GM23338 (cell line): ENCODE measurements around the gene NINL. TPM values are rescaled to one million over a fixed set of nuclear protein-coding genes. Genes with fewer than 3 reads are reported as not detected.

Experiments used
- ATAC-seq: fragments of 200-7000 bp; cut with Tn5 transposase; 3 replicates; pipeline ENCODE4 v1.9.1; 2020
- DNase-seq: peaks from one replicate; pipeline ENCODE4 v3.0.0-alpha.2; 2015; ENCODE audit warnings: low spot score
- H2AFZ ChIP-seq: fragments of 200-600 bp; sonication (generic); 2 replicates; pipeline ENCODE4 v1.8.0; 2016; ENCODE audit warnings: antibody characterized with exemption, mild to moderate bottlenecking, moderate library complexity
- H3F3A ChIP-seq: fragments of 200-600 bp; sonication (generic); replicated peaks from 2 replicates; pipeline ENCODE4 v1.8.0; 2017; ENCODE audit warnings: antibody characterized with exemption, mixed run types, low read depth
- H3K27ac ChIP-seq: fragments of 200-600 bp; sonication (generic); 2 replicates; pipeline ENCODE4 v1.6.1; 2016; ENCODE audit warnings: low read depth
- H3K27me3 ChIP-seq: fragments of 200-600 bp; sonication (generic); 2 replicates; pipeline ENCODE4 v1.8.0; 2016; ENCODE audit warnings: mild to moderate bottlenecking, mixed run types, moderate library complexity; ENCODE audit not compliant: insufficient read depth
- H3K36me3 ChIP-seq: fragments of 200-600 bp; sonication (generic); 2 replicates; pipeline ENCODE4 v1.8.0; 2016; ENCODE audit warnings: mild to moderate bottlenecking; ENCODE audit not compliant: insufficient read depth
- H3K4me1 ChIP-seq: fragments of 200-600 bp; sonication (generic); 2 replicates; pipeline ENCODE4 v1.8.0; 2016; ENCODE audit warnings: mild to moderate bottlenecking, moderate library complexity; ENCODE audit not compliant: insufficient read depth
- H3K4me2 ChIP-seq: fragments of 200-600 bp; sonication (generic); 2 replicates; pipeline ENCODE4 v1.7.1; 2017; ENCODE audit warnings: mixed run types
- H3K4me3 ChIP-seq: fragments of 200-600 bp; sonication (generic); 2 replicates; pipeline ENCODE4 v1.6.1; 2016; ENCODE audit warnings: mixed run types
- H3K79me2 ChIP-seq: fragments of 200-600 bp; sonication (generic); replicated peaks from 2 replicates; pipeline ENCODE4 v1.8.0; 2017; ENCODE audit warnings: mild to moderate bottlenecking; ENCODE audit not compliant: insufficient read depth
- H3K9me2 ChIP-seq: fragments of 200-600 bp; sonication (generic); 2 replicates; pipeline ENCODE4 v1.8.0; 2017; ENCODE audit not compliant: insufficient read depth
- H4K20me1 ChIP-seq: fragments of 200-600 bp; sonication (generic); replicated peaks from 2 replicates; pipeline ENCODE4 v1.8.0; 2017; ENCODE audit warnings: mild to moderate bottlenecking; ENCODE audit not compliant: insufficient read depth
- H3K27ac Mint-ChIP-seq: 2 replicates; pipeline ENCODE4 v1.8.0; 2020; ENCODE audit warnings: inconsistent platforms, mild to moderate bottlenecking, moderate library complexity, mixed read lengths
- H3K27me3 Mint-ChIP-seq: 3 replicates; pipeline ENCODE4 v1.8.0; 2022; ENCODE audit warnings: low read depth, mild to moderate bottlenecking, moderate library complexity, mixed read lengths, inconsistent platforms; ENCODE audit not compliant: insufficient read depth, poor library complexity
- H3K36me3 Mint-ChIP-seq: 3 replicates; pipeline ENCODE4 v1.8.0; 2021; ENCODE audit warnings: low read depth, mild to moderate bottlenecking, inconsistent platforms, moderate library complexity, mixed read lengths
- H3K4me1 Mint-ChIP-seq: 3 replicates; pipeline ENCODE4 v1.8.0; 2020; ENCODE audit warnings: mild to moderate bottlenecking, inconsistent platforms, mixed read lengths
- H3K4me3 Mint-ChIP-seq: 3 replicates; pipeline ENCODE4 v1.8.0; 2021; ENCODE audit warnings: moderate library complexity, mild to moderate bottlenecking, inconsistent platforms, mixed read lengths
- H3K9me3 Mint-ChIP-seq: 3 replicates; pipeline ENCODE4 v1.8.0; 2020; ENCODE audit warnings: moderate library complexity, mild to moderate bottlenecking, inconsistent platforms, mixed read lengths
- CREB1 ChIP-seq: fragments of 250-450 bp; sonication (Bioruptor Pico); IDR thresholded peaks from 2 replicates; pipeline ENCODE4 v1.5.0; 2020; ENCODE audit warnings: low read depth, mild to moderate bottlenecking, moderate library complexity
- CTCF ChIP-seq, 2 experiments: fragments of 200-600 bp in 1 of 2; sonication (generic) in 1 of 2; conservative IDR thresholded peaks; 2 replicates each; pipeline versions ENCODE4 v1.5.1 to v1.6.1; 2016 to 2017; ENCODE audit warnings: antibody characterized with exemption in 2 of 2, low read depth in 2 of 2, mild to moderate bottlenecking in 2 of 2, moderate library complexity in 1 of 2
- ETS1 ChIP-seq: IDR thresholded peaks from 2 replicates; pipeline ENCODE4 v1.6.1; 2016; ENCODE audit warnings: antibody characterized with exemption
- EZH2 ChIP-seq: fragments of 200-600 bp; sonication (generic); IDR thresholded peaks from one replicate; pipeline ENCODE4 v1.8.0; 2017; ENCODE audit warnings: antibody characterized with exemption, mild to moderate bottlenecking, low read depth; ENCODE audit not compliant: unreplicated experiment
- EZH2phosphoT487 ChIP-seq: fragments of 200-600 bp; sonication (generic); IDR thresholded peaks from one replicate; pipeline ENCODE4 v1.8.1; 2018; ENCODE audit warnings: antibody characterized with exemption; ENCODE audit not compliant: unreplicated experiment
- JUNB ChIP-seq: IDR thresholded peaks from one replicate; pipeline ENCODE4 v1.6.1; 2016; ENCODE audit warnings: antibody characterized with exemption; ENCODE audit not compliant: unreplicated experiment
- NANOG ChIP-seq: IDR thresholded peaks from 2 replicates; pipeline ENCODE4 v1.6.1; 2016; ENCODE audit warnings: antibody characterized with exemption, borderline replicate concordance
- POLR2AphosphoS5 ChIP-seq: IDR thresholded peaks from 2 replicates; pipeline ENCODE4 v1.6.1; 2016; ENCODE audit warnings: antibody characterized with exemption, low read depth
- REST ChIP-seq: IDR thresholded peaks from one replicate; pipeline ENCODE4 v1.6.1; 2018; ENCODE audit warnings: antibody characterized with exemption; ENCODE audit not compliant: unreplicated experiment
- STAT1 ChIP-seq: IDR thresholded peaks from one replicate; pipeline ENCODE4 v1.6.1; 2016; ENCODE audit warnings: antibody characterized with exemption; ENCODE audit not compliant: unreplicated experiment
- ZNF114 ChIP-seq: fragments of 250-450 bp; sonication (Bioruptor Pico); IDR thresholded peaks from 2 replicates; pipeline ENCODE4 v1.5.0; 2020; ENCODE audit warnings: mild to moderate bottlenecking, moderate library complexity
- ZNF331 ChIP-seq: fragments of 250-450 bp; sonication (Bioruptor Pico); IDR thresholded peaks from 2 replicates; pipeline ENCODE4 v1.5.0; 2020; ENCODE audit warnings: low read depth, mild to moderate bottlenecking, moderate library complexity
- ZNF462 ChIP-seq: fragments of 250-450 bp; sonication (Bioruptor Pico); IDR thresholded peaks from 2 replicates; pipeline ENCODE4 v1.5.0; 2020; ENCODE audit warnings: mild to moderate bottlenecking, moderate library complexity
- polyA plus RNA-seq: library from polyadenylated mRNA; unstranded; fragments of >200 nt; fragmentation: Nextera tagmentation; extraction: Ambion mirVana; gene quantifications from 2 replicates; pipeline ENCODE4 v1.2.1, GENCODE V29; 2016
- total RNA-seq: library from RNA; depleted of rRNA; stranded (reverse); fragments of >200 nt; shearing (Covaris generic); gene quantifications from 2 replicates; pipeline ENCODE4 v1.2.3, GENCODE V29; 2014

Gene NINL
- total and polyA plus RNA-seq, 2 experiments from 2014 or later = 18.0 to 31.2 TPM

GRCh38 chr20:25571817-25572216 lies 13.5 kb downstream of the NINL start:
- Histone ChIP-seq H3K27me3 (no peaks in the 10 kb centered on the region), H3F3A (no peaks in the 10 kb centered on the region), H3K4me3 (no peak overlapping the region), H3K9me2 (no peaks in the 10 kb centered on the region), H4K20me1 (peaks cover 33% of the 10 kb centered on the region), H3K36me3 (no peaks in the 10 kb centered on the region), H2AFZ (no peak overlapping the region), H3K27ac (no peak overlapping the region), H3K4me1 (peaks cover 9% of the 10 kb centered on the region; the same call in 1 of the 2 replicates), H3K79me2 (peaks cover 96% of the 10 kb centered on the region), H3K4me2 (no peak overlapping the region)
- peaks cover 38% of the 10 kb centered on the region for H3K36me3 Mint-ChIP-seq
- H3K4me3 Mint-ChIP-seq = no peak overlapping the region
- H3K9me3 Mint-ChIP-seq = no peaks in the 10 kb centered on the region; the same call in 2 of the 3 replicates
- ATAC-seq (no peak), DNase-seq (no peak)
- H3K27me3 Mint-ChIP-seq = peaks cover 2% of the 10 kb centered on the region
- TF ChIP-seq EZH2 (no peak), REST (no peak), EZH2phosphoT487 (no peak), POLR2AphosphoS5 (no peak), STAT1 (no peak), JUNB (no peak), CREB1 (CRISPR knock-in tag) (no peak), NANOG (no peak), ETS1 (no peak), ZNF331 (CRISPR knock-in tag) (no peak), ZNF114 (CRISPR knock-in tag) (no peak), ZNF462 (CRISPR knock-in tag) (no peak), CTCF (conservative IDR thresholded peaks at IDR 0.05; ENCODE audit: low read depth in 2 of 2) (no peak)
- peaks cover 20% of the 10 kb centered on the region for H3K4me1 Mint-ChIP-seq
- no peak overlapping the region for H3K27ac Mint-ChIP-seq
